Neuron (in vitro differentiated cells): ENCODE results near the gene NDUFS7.
A peak's percentile ranks its signal among the peaks of the same experiment; 100 is the strongest.

Experiments
- H2AFZ ChIP-seq: one replicate; pipeline ENCODE4 v1.6.1; 2013; ENCODE audit warnings: low read depth, mild to moderate bottlenecking, inconsistent platforms, low read length, moderate library complexity
- H3K27me3 ChIP-seq: one replicate; pipeline ENCODE4 v1.6.1; 2013; ENCODE audit warnings: low read length; ENCODE audit not compliant: insufficient read depth
- H3K36me3 ChIP-seq: one replicate; pipeline ENCODE4 v1.6.1; 2013; ENCODE audit warnings: low read length; ENCODE audit not compliant: insufficient read depth
- H3K4me1 ChIP-seq: one replicate; pipeline ENCODE4 v1.6.1; 2013; ENCODE audit warnings: low read length; ENCODE audit not compliant: insufficient read depth
- H3K4me3 ChIP-seq: 2 replicates; pipeline ENCODE4 v1.5.1; 2013; ENCODE audit warnings: mild to moderate bottlenecking, low read length, moderate library complexity
- H3K9me3 ChIP-seq: one replicate; pipeline ENCODE4 v1.6.1; 2013; ENCODE audit warnings: low read length

NDUFS7 gene

DNA sequence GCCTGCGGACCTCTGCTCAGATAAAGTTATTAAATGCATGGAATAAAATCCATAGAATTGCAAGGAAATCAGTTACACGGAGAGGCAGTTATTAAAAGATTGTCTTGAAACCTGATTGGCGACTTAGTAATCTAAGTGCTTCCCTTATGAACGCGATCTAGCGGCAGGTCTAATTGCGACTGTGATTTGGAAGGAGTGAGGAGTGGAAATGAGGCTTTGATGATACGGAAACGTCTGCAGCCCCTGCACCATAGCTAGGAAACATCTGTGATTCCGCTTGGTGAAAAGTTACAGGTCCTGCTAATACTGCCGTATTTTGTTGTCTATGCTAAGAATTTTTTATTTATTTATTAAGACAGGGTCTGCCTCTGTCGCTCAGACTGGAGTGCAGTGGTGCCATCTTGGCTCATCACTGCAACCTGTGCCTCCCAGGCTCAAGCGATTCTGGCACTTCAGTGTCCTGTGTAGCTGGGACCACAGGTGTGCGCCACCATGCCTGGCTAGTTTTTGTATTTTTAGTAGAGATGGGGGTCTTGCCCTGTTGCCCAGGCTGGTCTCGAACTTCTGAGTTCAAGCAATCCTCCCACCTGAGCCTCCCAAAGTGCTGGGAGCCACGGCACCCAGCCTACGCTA lies 887 bp downstream of the NDUFS7 start:
- Histone ChIP-seq H3K9me3 (no peaks in the 10 kb centered on the region), H3K4me3 (peak overlapping the region; percentile 89), H3K4me1 (peaks cover 14% of the 10 kb centered on the region), H3K27me3 (no peaks in the 10 kb centered on the region), H3K36me3 (peaks cover 14% of the 10 kb centered on the region), H2AFZ (no peak overlapping the region)

DNA sequence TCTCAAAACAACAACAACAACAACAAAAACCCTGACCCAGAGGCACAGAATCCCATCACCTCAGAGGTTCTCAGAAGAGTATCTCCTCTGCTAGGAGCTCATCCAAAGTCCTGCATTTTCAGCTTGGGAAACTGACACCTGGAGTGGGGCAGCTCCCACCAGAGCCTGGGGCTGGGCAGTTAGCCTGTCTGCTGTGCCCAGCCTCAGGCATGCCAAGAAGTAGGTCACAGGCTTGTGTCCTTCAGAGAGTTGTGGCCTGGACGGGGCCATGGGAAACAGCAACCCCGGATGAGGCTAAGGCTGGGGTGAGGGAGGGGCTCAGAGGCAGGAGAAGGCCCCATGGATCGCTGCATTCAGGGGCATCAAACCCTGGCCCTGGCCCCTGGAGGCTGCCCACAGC lies 2.1 kb downstream of the NDUFS7 start:
- Histone ChIP-seq H3K36me3 (peaks cover 18% of the 10 kb centered on the region), H2AFZ (no peak overlapping the region), H3K27me3 (no peaks in the 10 kb centered on the region), H3K9me3 (no peaks in the 10 kb centered on the region), H3K4me3 (no peak overlapping the region), H3K4me1 (peaks cover 14% of the 10 kb centered on the region)

DNA sequence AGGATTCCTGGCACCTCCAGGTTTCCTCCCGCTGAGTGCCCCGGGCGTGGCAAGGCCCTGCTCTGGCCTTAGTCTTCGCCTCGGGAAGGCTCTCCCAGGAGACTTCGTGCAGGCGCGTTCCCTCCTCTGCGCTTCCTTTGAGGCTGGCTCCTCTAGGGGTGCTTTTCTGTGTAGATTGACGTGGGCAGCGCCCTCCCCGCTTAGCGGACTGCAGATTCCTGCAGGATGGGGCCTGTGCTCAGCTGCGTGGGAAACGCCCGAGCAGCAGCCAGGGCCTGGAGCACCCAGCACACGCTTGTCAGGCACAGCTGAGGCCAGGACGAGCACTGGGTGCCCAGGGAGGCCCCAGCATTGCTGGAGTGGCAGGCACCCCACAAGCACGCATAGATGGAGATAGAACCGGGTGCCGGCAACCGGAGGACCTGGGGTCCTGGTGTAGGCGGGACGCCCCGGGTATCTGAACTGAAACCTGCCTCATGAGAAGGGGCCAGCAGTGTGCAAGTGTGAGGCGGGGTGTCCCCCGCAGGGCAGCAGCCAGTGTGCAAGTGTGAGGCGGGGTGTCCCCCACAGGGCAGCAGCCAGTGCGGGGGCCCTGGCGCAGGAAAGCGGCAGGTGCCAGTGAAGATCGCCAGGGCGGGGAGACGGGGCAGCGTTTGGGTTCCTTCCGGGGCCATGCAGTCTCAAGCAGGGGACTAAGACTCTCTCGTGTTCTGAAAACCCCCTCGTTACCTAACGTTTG lies 3.4 kb downstream of the NDUFS7 start:
- Histone ChIP-seq H3K4me3 (no peak overlapping the region), H3K9me3 (no peaks in the 10 kb centered on the region), H3K4me1 (peaks cover 7% of the 10 kb centered on the region), H3K36me3 (peaks cover 21% of the 10 kb centered on the region), H3K27me3 (no peaks in the 10 kb centered on the region), H2AFZ (no peak overlapping the region)

DNA sequence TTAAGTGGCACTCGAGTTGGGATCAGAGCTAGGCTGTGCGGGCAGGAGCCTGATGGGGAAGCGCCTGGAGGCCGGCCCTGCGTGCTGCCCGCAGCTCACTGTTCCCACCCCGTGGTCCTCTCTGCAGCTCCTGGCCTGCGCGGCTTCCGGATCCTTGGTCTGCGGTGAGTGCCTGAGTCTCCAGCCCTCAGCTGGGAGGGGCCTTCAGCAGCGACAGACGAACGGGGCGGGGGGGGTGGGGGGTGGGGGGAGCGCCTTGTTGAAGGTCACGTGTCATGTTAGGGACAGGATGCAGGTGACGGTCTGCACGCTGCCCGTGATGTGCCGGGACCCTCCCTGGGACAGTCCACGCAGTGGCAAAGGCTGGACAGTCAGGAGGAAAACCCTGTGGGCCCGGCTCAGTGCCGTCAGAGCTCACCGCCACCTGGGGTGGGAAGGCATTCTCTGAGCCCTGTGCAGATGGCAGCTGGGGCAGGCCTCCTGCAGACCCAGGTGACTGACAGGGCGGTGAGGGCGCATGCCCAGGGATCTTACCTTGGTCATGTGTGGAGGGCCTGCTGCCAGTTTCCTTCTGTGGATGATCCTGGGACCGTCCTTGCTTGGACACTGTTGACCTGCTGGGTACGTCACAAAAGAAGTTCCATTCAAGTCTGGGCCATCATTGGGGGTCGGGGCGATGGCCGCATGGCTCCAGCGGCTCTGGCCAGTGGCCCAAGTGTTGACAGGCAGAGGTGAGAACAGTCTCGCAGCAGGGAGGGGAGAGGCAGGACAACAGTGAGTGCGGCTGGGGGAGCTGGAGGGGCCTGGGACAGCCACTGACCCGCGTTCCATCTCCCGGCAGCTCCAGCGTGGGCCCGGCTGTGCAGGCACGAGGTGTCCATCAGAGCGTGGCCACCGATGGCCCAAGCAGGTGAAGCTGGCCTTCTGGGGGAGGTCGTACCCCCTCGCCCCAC lies 4.3 kb downstream of the NDUFS7 start:
- Histone ChIP-seq H2AFZ (no peak overlapping the region), H3K36me3 (peaks cover 29% of the 10 kb centered on the region), H3K9me3 (no peaks in the 10 kb centered on the region), H3K4me1 (peaks cover 7% of the 10 kb centered on the region), H3K4me3 (no peak overlapping the region), H3K27me3 (no peaks in the 10 kb centered on the region)

DNA sequence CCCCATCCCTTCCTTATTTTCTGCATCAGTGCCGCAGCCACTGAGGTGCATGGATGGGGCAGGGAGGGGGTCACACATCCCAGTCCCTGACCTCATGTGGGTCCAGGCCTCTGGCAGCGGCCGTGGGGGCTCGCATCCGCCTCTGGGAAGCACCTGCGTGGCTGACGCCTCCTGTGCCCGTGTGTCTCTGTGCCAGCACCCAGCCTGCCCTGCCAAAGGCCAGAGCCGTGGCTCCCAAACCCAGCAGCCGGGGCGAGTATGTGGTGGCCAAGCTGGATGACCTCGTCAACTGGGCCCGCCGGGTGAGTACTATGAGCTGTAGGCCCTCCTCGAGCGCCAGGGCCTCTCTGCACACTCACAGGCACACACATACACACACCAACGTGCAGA lies 4.9 kb downstream of the NDUFS7 start:
- no peaks in the 10 kb centered on the region for H3K27me3 ChIP-seq
- H3K4me3 ChIP-seq = no peak overlapping the region
- peaks cover 7% of the 10 kb centered on the region for H3K4me1 ChIP-seq
- peaks cover 29% of the 10 kb centered on the region for H3K36me3 ChIP-seq
- no peak overlapping the region for H2AFZ ChIP-seq
- H3K9me3 ChIP-seq = no peaks in the 10 kb centered on the region

DNA sequence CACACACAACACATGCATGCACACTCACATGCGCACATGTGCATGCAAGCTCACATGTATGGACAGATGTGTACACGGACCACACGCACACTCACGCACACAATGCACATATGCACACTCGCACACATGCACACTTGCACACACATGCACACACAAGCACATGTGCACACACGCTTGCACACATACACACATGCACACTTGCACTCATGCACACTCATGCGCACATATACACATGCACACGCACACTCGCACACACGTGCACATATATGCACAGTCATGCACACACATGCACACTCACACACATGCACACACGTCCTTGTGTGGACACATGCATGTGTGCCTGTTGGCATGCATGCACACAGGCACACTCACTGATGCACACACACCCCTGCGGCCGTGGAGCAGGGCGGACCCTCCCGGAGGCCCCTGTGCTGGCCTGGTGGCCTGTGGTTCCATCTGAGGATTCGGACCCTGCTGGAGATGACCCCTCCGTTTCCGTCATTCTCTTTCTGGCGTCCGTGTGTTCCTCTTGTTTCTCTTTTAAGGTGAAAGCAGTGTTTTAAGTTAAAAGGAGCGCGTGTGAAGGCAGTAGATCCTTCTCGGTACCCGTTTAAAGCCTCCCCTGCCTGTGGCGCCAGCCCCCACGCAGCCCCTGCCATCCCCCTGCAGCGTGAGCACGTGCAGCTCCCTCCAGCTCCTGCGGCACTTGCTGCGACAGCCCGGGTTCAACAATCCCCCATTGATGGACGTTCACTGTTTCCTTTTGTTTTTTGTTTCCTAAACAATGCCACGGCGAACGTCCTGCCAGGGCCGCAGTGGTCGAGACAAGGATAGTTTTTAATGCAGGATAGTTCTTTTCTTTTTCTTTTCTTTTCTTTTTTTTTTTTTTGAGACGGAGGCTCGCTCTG lies 5.6 kb downstream of the NDUFS7 start:
- Histone ChIP-seq H3K4me3 (no peak overlapping the region), H3K27me3 (no peaks in the 10 kb centered on the region)

DNA sequence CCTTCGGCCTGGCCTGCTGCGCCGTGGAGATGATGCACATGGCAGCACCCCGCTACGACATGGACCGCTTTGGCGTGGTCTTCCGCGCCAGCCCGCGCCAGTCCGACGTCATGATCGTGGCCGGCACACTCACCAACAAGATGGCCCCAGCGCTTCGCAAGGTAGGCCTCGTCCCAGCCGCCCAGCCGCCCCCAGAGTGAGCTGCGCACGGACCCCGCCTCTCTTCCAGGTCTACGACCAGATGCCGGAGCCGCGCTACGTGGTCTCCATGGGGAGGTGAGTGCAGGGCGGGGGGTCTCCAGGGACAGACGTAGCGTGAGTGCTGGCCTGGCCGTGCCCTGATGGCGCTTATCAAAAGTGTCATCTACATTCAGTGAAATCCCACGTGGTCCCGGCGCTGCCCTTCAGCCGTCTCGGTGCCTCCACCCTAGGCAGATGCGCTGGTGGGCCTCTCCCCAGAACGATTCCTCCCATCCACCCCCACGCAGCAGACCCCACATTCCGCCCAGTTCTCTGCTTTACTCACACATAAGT lies 7.2 kb downstream of the NDUFS7 start:
- Histone ChIP-seq H2AFZ (no peak overlapping the region), H3K9me3 (no peaks in the 10 kb centered on the region), H3K4me1 (no peaks in the 10 kb centered on the region), H3K27me3 (no peaks in the 10 kb centered on the region), H3K4me3 (no peak overlapping the region), H3K36me3 (peaks cover 29% of the 10 kb centered on the region)

More for the DNA sequence above, 5.6 kb downstream of the NDUFS7 start:
- Histone ChIP-seq H3K9me3 (no peaks in the 10 kb centered on the region), H3K36me3 (peaks cover 29% of the 10 kb centered on the region), H3K4me1 (peaks cover 7% of the 10 kb centered on the region), H2AFZ (no peak overlapping the region)

DNA sequence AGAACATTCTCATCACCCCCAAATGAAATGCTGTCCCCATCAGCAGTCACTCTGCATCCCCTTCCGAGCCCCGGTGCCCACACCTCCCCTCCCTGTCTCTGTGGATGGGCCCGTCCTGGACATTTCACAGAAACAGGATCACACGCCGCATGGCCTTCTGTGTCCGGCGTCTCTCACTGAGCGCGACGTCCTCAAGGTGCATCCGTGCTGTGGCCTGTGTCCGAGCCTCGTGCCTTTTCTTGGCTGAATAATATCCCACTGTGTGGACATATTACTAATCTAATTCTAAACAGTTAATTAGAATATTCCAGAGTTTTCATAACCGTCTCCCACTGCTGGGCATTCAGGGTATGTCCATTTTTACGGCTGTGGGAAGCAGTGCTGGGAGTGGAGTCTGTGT lies 8.7 kb downstream of the NDUFS7 start:
- Histone ChIP-seq H3K27me3 (no peaks in the 10 kb centered on the region), H3K36me3 (peaks cover 26% of the 10 kb centered on the region), H3K9me3 (no peaks in the 10 kb centered on the region), H3K4me1 (no peaks in the 10 kb centered on the region), H2AFZ (no peak overlapping the region), H3K4me3 (no peak overlapping the region)

DNA sequence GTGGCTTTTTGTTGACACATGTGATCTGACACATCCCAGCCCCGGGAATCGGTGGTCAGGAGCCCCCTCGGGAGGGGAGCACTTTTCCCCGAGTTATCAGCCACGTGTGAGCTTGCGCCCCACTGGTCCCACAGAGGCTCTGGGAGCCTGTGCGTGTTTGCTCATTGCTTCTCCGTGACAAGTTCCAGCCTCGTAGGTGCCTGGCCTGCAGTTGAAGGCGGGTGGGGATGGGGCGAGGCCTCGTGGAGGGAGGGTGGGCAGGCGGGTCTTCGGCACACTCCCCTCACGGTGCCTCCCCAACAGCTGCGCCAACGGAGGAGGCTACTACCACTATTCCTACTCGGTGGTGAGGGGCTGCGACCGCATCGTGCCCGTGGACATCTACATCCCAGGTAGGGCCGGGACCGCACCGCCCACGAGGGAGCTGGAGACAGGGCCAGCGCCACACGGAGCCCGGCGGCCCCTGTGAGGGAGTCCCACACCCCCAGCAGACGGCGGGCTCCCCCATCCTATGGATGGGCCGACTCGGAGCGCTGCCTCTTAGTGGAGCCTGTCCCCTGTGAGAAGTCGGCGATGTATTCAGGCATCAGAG lies 9.3 kb downstream of the NDUFS7 start:
- no peak overlapping the region for H3K4me3 ChIP-seq
- H3K4me1 ChIP-seq = no peaks in the 10 kb centered on the region
- no peak overlapping the region for H2AFZ ChIP-seq
- no peaks in the 10 kb centered on the region for H3K27me3 ChIP-seq
- H3K9me3 ChIP-seq = no peaks in the 10 kb centered on the region
- H3K36me3 ChIP-seq = peaks cover 26% of the 10 kb centered on the region

DNA sequence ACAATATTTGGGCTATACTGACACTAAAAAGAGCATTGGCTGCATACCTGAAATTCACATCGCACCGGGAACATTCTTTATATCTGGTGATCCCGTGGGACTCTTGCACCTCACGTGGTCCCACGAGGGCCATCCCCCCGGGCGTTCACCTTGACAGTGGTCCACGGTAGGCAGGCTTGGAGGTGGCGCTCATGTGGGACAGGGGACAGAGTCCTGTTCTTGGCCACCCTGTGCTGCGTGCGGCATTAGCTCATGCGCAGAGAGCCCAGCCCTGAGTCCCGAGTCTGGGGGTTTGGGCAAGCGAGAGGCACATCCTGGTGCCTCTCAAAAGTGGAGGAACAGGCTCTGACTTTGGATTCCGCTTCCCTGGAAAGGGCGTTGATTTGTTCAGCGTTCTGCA lies 10.1 kb downstream of the NDUFS7 start:
- no peaks in the 10 kb centered on the region for H3K27me3 ChIP-seq
- no peak overlapping the region for H2AFZ ChIP-seq
- H3K4me3 ChIP-seq = no peak overlapping the region
- no peaks in the 10 kb centered on the region for H3K4me1 ChIP-seq
- peaks cover 27% of the 10 kb centered on the region for H3K36me3 ChIP-seq
- H3K9me3 ChIP-seq = no peaks in the 10 kb centered on the region

DNA sequence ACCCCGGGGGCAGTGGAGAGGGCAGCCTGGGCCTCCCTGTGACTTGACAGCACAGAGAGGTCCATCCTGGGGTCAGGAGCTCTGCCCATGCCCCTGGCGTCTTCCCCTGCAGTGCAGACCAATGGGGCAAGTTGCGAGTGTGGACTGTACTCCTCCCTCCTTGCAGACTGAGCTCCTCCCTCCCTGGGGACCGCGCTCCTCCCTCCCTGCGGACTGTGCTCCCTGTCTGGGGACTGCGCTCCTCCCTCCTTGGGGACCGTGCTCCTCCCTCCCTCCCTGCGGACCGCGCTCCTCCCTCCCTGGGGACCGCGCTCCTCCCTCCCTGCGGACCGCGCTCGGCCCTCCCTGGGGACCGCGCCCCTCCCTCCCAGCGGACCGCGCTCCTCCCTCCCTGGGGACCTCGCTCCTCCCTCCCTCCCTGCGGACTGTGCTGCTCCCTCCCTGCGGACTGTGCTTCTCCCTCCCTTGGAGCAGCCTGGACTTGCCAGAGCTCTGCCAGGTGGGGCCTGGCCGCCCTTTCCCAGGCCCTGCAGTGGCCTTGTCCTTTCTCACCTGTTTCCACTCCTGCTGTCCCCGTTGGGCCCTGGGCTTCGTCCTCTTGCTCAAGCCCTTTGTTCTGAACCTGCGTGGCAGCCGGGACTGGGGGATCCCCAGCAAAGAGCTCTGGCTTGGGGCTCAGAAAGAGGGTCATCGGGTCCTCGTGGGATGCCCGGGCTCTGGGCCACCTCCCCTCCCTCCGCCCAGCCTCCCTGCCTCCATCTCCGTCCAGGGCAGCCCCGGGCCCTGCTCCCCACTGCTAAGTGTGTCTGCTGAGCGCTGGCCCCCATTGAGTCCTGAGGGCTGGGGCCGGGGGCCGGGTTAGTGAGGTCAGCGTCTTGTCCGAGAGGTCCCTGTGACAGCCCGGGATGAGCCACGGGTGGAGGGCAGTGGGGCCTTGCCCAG lies 10.8 kb downstream of the NDUFS7 start:
- no peak overlapping the region for H3K4me3 ChIP-seq
- H2AFZ ChIP-seq = no peak overlapping the region
- no peaks in the 10 kb centered on the region for H3K27me3 ChIP-seq
- no peaks in the 10 kb centered on the region for H3K4me1 ChIP-seq
- H3K36me3 ChIP-seq = peaks cover 24% of the 10 kb centered on the region
- no peaks in the 10 kb centered on the region for H3K9me3 ChIP-seq
